ENCODE measurements around the gene UXS1.
"Not testable (repeated sequence)": the region's sequence is repeated elsewhere in the genome, so short reads cannot be mapped to it uniquely, and the experiment has no call there.

UXS1 gene

DNA sequence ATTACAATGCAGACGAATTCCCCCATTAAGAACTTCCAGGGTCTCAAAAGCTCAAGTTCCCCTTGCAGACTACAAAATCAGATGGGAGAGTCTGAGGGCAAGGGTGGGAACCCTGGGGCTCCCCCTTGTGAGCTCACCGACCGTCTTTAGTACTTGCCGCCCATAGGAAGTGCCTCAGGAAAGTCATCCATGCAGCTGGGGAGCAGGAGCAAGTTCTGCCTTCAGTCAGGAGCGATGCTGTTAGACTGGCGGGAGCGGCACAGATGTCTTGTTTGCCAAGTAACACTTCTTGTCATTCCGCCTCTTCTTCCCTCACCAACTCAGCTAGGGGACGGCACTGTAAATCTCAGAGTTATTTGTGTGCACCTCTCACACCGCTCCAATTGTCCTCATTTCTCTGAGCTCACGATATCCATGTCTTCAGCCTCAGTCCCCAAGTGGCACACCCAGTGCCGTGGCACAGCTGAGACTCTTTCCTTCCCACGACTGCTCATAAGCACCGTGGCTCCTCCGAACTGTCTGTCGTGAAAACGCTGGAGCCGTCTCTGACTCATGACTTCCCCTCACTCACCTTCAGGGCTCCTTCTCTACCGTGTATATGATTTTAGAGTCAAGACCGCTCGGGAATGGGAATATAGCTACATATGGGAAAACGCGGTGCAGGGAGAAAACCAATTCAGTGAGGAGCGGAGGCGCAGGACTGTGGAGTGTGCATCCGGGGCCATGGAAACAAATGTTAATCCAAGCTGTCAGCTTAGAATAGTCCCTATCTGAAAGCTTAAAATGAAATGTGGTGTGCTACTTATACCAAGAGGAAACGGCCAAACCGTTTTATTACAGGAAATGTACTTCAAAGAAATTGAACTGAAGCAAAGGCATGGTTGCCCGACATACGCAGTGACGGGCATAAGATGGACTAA, 34.0 kb downstream of the UXS1 start:
- peak; percentile 81 for DNase-seq

DNA sequence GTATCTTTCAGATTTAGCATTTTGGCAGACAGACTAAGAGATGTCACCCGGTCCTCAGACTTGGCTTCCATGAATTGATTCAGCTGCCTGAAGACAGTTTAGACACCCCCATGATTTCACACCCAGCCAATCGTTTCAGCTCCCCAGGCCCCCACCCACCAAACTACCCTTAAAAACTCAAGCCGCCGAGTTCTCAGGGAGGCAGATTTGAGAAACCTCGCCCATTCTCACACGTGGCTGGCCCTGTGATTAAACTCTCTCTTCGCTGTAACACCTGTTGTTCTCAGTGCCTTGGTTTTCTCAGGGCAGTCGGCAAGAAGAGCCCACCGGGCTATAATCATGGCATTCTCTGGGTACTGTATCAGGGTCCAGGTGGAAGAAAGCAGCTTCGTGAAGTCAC, 35.2 kb downstream of the UXS1 start:
- peak; percentile 51 for DNase-seq

DNA sequence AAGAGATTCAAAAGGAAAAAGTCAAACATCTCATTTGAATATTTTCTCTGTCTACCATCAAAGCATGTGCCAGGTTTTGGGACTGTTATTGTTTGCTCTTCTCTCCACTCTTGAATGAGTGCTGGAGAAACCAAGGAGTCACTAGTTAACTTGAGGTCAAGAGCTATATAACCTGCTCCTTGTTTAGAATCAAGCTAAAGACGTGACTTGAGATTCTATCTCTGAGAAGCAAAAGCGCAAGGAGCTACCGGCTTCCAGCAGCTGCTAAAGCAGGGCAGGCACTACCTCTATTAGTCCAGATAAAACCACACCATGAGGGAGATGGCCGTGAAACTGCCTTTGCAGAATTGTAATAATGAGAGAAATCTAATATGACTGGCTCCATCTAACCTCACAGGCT, 36.0 kb downstream of the UXS1 start:
- no peak for DNase-seq

DNA sequence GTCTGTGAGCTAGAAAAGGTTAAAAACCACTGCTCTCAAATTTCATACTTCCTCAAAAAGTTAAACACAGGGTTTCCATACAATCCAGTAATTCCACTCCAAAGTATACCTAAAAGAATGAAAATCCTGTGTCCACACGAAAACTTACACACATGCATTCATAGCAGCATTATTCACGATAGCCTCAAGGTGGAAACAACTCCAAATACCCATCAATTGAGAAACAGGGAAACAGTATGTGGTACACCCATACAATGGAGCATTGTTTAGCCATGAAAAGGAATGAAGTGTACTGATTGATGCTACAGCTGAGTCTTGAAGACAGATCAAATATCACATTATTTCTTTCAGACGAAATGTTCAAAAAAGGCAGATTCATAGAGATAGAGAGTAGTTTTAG, 36.7 kb downstream of the UXS1 start:
- no peak for DNase-seq

DNA sequence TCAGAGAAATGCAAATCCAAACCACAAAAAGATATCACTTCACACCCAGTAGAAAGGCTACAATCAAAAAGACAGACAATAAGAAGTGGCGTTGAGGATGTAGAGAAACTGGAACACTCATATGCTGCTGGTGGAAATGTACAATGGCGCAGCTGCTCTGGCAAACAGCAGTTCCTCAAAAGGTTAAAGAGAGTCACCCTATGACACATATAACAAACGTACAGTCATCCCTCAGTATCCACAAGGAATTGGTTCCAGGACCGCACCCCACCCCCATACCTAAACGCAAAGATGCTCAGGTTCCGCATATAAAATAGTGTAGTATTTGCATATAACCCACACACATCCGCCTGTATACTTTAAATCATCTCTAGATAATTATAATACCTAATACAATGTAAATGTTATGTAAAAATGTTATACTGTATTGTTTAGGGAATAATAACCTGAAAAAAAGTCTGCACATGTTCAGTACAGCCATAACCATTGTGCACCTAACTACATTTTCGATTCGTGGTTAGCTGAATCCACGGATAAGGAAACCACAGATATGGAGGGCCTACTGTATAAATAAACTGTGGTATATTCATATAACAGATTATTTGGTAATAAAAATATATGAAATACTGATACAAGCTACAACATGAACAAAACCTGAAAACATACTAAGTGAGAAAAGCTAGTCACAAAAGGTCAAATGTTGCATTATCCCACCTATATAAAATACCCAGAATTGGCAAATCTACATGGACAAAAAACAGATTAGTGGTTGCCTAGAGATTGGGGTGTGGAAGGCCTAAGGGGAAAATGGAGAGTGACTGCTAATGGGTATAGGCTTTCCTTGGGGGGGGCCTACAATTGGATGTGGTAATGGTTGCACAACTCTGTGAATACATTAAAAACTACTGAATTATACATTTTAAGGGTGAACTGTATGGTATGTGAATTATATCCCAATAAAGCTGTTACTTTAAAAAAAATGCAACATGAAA, 37.5 kb downstream of the UXS1 start:
- no peak for DNase-seq

DNA sequence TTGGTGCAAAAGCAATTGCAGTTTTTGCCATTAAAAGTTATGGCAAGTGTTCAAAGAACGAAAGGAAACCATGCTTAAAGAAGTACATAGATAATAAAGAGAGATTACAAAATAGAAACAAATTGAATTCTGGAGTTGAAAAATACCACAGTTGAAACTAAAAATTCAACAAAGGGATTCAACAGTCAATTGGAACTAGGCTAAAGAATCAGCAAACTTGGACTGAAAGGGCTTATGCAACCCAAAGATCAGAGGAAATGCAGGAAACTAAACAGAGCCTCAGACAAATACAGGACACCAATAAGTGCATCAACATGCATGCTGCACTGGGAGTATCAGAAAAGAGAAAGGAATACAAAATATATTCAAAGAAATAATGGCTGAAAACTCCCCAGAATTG, 40.3 kb downstream of the UXS1 start:
- no peak for DNase-seq

DNA sequence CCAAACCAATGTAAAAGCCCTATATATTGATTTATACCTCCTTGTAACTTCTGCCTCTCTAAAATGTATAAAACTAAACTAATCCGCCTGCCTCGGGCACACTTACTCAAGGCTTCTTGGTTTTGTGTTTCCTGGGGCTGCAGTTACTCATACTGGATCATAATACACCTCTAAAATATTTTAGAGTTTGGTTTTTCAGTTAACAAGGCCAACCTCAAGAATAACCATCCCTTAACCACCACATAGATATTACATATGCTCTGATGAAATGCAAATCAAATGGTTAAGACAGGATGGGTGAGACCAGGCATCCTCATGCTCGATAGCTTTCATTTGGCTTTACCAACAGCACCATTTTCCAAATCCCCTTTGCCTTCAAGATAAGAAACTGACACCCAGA, 46.4 kb downstream of the UXS1 start:
- no peak for DNase-seq

DNA sequence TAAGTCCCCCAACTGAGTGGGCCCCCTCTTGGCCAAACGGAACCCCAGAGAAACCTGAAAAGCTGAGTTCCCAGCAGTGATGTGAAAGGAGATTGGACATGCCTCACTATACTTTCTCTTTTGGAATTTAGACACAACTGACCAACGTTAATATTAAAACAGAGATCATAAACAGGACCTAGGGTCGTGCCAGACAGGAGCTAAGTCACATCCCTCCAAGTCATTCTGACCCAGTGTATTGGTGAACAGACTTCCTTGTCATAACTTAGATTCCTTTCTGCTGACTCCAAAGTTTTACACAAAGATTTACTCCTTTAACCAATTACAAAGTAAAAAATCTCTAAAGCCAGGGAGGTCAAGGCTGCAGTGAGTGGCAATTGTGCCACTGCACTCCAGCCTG, 46.9 kb downstream of the UXS1 start:
- no peak for DNase-seq

DNA sequence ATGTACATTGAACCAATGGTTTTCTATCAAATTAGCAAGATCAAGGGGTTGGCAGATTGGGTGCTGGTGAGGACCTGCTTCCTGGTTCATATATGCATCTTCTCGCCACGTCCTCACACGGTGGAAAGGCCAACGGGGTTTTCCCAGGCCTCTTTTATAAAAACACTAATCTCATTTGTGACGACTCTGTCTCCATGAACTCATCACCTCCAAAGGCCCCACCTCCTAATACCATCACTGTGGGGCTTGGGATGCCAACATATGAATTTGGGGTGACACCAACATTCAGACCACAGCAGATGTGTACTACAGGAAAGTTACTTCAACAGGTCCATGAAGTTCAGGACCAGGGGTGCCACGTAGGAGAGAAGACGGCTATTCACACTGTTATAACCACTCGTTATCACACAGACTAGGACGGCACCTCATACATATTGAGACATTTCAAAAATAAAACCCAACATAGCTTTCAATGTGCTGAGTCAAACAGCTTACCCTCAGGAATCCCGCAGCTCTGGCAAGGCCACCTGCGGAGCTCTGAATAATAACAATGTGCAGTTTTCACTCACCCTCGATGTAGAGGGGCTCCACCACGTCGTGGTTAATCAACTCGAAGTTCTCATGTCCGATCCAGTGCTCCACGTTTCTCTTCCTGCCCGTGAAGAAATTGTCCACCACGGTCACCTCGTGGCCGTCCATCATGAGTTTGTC, 49.3 kb downstream of the UXS1 start:
- DNase-seq, result peak; percentile 28

DNA sequence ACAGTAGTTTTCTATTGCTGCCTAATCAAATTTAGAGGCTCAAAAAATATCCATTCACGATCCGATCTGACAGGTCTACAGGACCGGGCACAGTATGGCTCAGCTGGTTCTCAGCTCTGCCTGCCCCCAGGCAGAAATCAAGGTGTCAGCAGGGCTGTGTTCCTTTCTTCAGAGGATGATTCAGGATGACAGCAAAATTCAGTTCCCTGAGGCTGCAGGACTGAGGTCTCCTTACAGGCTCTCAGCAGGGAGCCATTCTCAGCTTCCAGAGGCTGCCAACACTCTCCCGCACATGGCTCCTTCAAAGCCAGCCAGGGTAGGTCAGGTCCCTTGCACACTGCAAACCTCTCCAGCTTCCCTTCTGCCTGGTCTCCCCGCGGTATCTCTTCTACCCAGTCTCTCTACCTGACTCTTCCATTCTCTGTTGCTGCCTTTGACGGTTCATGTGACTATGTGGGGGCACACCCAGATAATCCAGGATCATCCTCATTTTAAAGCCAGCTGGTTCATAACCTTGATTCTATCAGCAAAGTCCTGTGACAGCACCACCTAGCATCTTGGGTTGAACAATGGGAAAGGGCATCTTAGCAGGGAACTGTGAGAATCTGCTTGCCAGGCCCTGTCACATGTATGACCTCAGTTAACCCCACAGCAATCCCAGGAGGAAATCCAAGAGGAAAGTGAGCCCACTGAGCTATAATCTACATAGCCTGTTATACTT, 50.4 kb downstream of the UXS1 start:
- DNase-seq, result no peak

DNA sequence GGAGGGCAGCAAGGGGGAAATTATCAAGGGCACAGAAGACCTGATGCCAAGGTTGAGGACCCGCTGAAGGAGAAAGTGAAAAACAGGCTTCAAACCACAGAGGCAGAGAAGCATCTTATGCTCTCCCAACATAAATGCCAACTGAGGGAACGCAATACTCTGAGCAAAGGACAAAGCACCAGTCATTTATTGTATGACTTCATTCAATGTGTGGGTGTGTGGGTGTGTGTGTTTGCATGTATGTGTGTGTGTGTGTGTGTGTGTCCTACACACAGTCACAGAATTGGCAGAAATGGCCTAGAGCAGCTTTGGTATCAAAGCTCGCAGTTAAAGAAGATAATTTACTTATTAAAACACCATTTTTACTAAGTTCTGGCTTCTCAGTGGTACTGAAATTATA, 51.4 kb downstream of the UXS1 start:
- DNase-seq, result no peak

DNA sequence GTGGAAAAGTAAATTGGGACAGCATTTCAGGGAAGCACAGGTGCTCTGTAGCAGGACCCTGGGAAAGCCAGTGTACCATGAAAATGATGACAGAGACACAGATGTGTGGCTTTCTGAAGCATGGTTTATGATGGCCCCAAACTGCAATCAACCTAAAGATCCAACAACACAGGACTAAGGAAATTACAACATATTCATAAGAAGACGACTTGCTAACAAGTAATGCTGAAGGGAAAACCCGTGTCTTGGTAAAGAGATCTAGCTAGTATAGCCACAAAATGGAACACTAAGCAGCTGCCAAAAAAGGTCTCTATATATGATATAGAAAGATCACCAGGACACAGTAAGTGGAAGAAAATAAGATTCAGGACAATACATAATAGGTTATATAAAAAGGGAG, 53.2 kb downstream of the UXS1 start:
- DNase-seq, result no peak

DNA sequence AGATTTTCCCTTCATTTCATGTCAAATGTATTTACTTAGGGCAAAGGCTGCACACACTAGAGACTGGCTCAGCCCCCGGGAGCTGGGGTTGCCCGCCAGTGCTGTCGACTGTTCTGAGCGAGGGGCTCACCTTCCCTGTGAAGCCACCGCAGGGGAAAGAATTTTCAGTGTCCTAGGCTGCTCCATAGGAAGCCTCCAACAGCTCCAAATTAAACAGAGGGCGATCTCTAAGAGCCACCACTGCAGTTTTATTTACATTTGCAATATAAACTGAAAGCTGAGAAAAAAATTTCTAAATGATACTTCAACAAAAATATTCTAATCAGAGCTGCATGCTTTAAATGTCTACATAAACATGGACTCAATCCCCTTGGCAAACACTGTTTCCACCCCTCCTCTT, 54.0 kb downstream of the UXS1 start:
- no peak for DNase-seq

DNA sequence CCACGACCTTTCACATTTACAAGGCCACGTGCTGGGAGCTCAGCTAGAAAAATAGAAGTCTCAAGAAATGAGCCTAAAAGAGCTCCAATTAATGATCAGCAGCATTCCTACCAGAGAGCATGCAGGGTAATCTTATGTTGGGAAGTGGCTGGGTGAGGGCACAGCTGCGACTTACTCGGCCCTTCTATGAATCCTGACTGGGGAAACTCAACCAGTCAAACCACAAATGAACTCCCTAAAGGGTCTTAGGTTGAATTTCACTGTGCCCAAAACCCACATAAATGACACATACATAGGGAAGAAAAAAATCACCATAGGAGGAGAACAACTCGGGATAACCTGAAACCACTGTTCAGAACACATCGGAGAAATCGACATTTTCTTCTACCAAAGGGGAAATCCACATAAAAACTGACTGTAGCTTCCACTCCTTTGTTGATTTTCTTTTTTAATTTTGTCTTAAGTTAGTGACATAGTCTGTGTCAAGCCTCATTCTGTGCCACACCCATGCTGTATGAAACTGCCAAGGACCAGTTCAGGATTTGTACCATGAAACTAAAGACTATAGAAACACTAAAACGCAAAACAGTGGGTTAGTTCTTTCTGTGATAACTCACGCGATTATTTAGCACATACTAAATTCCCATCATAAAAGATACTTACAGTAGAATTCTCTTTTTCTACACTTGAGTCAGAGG, 54.7 kb downstream of the UXS1 start:
- DNase-seq, result no peak

DNA sequence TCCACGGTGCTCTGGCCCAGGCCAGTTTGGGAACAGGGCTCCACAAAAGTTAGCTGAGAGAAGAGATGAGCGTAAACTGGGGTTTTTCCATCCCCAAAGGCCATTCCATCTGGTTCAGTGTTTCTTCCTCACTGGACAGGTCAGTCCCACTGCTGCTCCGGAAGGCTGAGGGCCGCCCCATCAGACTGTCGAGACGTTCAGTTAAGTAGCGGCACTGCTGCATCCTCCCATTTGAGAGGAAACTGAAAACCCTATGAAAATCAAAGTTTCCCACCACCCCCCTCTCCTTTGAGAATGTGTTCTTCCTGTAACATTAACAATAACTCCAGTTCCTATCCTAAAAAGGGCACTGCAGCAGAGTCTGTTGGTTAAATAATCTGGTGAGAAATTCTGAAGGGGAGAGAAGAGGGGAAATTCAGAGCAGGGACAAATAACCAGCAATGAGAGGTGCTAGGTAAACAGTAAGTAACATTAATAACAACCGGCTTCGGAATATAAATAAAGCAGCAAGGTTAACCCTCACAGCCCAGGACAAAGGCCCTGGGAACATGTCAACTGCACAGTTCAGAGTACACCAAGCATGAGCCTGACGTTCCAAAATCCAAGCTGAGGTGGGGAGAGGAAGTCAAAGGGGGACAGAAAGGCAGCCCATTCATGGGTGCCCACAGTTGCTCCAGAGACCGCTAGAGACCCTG, 55.4 kb downstream of the UXS1 start:
- DNase-seq, result peak; percentile 38

DNA sequence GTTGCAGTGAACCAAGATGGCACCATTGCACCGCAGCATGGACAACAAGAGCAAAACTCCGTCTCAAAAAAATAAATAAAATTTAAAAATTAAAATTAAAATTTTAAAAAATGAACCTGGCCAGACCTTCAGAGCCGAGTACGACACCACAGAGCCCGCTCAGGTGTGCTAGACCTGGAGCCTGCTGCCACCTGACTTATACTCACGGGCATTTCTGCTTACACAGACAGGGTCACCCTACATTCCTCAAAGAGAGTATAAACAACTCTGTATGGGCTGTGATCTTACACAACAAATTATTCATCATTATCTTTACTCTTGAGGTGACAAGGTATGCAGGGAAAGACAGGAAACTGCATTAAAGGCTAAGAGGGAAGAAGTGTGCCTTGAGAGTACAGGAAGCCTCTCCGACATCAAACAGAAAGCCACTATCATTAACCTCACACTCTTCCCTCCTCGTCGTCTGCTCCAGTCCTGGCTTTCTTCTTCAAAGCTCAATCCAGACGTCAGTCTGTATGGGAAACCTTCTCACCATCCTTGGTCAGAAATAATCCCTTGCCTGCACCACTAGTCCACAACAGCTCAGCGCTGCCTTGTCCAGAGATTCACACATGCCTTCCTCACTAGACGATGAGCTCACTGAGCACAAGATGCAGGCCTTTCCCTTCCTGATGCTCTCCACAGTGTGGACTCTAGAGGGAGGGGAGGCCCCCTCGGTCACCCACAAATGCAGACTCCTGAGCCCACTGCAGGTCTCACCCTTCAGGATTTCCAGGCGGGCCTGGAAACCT, 56.2 kb downstream of the UXS1 start:
- peak; percentile 51 for DNase-seq

DNA sequence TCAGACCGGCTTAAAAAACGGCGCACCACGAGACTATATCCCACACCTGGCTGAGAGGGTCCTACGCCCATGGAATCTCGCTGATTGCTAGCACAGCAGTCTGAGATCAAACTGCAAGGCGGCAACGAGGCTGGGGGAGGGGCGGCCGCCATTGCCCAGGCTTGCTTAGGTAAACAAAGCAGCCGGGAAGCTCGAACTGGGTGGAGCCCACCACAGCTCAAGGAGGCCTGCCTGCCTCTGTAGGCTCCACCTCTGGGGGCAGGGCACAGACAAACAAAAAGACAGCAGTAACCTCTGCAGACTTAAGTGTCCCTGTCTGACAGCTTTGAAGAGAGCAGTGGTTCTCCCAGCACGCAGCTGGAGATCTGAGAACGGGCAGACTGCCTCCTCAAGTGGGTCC, 62.9 kb downstream of the UXS1 start:
- DNase-seq, result not testable (repeated sequence)

DNA sequence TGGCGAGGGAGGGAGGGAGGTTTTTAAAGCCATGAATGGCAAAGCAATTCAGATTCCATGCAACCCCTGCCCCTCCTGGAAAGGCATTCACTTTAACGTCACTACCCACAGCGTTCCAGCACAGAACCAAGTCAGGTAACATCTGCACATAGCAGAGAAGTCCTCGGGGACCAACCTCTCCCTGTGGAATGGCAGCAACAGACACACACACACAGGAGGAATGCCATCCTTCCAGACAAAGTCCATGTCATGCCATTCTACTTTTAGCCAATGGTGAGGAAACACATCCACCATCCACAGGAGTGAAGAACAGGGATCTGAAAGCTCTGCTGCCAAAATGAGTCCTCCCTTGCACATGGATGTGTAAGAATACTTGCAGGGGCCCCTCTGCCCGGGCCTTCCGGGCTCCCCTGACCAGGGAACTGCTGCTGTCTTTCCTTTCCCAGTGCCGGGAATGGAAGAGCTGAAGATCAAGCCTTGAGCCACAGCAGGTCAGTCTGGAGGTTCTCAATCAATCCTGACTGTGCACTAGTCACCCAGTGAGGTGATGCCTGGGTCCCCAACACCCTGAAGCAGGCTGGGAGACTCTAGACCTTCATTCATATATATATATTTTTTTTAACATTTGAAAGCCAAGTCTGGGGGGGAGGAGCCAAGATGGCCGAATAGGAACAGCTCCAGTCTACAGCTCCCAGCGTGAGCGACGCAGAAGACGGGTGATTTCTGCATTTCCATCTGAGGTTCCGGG, 63.7 kb downstream of the UXS1 start:
- DNase-seq, result no peak

DNA sequence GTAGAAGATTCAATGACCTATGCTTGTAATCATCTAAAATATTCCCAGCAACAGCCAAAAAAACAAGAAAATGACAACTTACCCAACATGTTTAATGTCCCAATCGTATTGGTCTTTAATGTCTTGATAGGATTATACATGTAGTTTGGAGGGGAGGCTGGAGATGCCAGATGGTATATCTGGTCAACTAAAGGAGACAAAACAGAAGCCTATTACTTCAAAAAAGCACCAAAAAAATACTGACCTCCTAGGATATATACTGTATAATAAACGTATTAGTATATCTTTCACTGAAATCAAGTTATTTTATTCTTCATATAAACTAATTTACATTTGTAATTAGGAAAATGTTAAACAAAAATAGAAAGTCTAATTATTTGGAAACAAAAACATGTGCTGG, 64.5 kb downstream of the UXS1 start:
- no peak for DNase-seq

DNA sequence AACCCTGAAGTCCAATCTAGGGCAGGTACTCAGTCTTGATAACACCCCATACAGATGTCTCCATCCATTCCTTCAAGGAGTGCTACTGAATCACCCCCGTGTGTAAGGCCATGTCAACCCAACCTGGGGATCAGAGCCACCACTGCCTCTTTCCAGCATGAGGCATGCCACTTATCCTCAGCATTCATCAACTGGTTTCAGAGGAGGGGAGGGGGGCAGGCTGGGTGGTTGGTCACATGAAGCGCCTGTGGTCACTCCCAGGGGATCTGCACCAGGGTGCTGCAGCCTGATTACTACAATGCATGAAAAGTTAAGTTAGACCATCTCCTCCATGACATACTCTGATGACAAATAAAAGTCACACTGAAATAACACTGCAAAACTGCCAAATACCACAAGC, 65.0 kb downstream of the UXS1 start:
- no peak for DNase-seq
